NCI-H1092 (cell line): Measurements from ENCODE around the gene ZBTB7C.
"Not testable (repeated sequence)": the region's sequence is repeated elsewhere in the genome, so short reads cannot be mapped to it uniquely, and the experiment has no call there.

ENCODE experiments used
- DNase-seq: peaks from one replicate; lab custom pipeline; 2025; lab: John Stamatoyannopoulos, UW

The ZBTB7C gene

DNA sequence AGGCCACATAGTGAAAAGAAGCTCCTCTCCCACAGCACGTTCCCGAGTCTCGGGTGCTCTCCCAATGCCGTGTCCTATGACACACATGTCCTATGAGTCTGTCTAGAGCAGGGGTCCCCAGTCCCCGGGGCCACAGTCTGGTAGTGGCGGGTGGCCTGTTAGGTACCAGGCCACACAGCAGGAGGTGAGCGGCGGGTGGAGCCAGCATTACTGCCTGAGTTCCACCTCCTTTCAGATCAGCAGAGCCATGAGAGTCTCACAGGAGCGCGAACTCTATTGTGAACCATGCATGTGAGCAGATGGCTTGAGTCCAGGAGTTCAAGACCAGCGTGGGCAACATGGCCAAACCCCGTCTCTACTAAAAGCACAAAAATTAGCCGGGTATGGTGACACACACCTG lies 112.6 kb downstream of the ZBTB7C start:
- DNase-seq: no peak

DNA sequence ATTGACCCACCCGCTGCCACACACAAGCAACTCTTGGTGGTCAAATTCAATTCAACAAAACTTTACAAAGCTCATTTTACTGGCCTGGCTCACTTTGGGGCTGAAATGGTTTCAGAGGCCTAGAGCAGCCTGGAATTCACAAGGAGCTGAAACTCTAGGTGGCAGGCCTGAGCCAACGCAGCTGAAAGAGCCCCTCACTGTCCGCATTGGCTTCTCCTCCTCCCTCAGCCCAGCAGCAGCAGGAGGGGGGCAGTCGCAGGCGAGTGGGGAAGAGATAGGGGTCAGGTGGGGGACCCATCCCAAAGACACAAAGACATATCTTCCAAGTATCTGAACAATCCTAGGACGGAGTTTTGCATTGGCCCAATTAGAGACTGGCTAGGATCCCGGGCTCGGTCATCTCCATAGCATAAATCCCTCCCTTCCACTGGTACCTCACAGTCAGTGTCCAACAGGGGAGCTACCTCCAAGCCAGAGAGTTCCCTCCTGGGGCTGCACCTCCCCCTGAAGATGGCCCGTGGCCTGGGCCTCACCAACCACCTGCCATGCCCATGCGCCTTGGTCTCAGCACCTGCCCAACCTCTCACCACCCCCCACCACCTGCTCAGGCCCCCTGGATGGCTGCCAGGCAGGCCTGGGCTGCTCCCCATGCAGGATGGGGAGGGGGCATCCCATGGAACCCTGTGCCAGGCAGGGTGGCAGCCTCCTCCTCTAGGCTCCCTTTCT lies 113.4 kb downstream of the ZBTB7C start:
- DNase-seq: peak; percentile 58

DNA sequence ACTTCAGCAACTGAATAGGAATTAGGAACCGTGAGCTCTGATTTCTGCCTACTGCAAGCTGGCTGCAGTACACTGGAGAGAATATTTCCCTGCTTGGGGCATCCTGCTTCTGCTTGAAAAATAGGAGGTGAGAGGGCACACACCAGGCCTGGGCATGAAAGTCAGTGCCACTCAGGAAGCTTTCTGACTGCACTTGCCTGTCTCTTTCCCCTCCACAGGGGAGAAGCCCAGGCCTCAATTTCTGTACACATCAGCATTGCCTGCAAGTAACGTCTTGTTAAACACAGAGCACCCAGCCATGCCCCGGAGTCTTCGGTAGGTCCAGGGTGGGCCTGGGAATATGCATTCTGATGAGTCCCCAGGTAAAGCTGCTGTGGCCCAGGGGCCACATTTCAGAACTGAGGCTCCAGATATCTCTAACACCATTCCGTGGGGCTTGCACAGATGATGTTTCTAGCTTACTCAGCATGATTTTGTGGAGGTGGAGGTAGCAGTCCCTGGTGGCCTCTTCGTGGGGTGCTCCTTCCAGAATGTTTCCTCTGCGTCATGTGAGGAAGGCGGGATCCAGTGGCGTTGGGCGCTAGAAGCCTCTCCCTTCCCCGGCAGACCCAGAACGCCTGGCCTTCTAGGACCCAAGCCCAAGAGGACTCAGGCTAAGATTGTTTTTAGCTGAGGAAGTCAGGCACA lies 114.1 kb downstream of the ZBTB7C start:
- DNase-seq: no peak

DNA sequence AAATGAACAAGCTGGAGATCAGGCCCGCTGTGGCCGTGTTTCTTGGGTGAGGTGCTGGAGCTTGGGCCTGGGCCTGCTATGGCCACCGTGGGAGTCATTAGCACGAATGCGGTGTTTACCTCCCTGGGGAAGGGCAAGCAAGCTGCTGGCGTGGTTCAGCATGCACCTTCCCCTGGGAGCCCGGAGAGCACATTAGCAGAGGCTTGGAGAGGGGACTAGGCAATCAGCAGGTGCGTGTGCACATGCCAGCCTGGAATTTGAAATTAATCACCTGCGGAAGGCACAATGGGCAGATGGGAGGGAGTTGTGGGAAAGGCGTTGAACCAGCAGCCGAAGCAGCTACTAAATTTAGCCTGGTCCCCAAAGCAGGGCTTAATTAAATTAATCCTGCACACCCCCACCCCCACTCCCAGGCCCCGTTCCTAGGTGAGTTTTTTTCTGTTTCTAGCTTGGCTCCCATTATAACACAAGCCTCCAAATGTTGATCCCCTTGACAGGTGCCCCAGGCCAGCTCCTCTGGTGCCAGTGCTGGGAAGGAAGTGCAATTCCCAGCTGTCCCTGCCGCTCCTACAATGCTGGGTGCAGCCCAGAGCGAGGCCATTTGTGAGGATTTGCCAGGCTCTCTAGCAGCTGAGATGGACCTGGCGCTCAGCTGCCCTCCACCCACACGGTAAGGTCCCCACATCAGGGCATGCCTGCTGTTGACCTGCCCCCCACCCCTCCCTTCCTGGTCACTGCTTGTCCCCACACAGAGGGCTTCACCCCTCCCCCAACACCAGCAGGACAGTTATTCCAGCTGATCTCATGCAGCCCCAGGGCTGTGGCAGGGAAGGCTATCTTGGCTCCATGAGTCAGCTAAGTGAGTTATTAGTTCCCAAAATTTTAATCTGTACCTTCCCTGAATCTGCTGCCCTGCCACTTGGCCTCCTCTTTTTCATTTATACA lies 115.0 kb downstream of the ZBTB7C start:
- peak; percentile 98 for DNase-seq

DNA sequence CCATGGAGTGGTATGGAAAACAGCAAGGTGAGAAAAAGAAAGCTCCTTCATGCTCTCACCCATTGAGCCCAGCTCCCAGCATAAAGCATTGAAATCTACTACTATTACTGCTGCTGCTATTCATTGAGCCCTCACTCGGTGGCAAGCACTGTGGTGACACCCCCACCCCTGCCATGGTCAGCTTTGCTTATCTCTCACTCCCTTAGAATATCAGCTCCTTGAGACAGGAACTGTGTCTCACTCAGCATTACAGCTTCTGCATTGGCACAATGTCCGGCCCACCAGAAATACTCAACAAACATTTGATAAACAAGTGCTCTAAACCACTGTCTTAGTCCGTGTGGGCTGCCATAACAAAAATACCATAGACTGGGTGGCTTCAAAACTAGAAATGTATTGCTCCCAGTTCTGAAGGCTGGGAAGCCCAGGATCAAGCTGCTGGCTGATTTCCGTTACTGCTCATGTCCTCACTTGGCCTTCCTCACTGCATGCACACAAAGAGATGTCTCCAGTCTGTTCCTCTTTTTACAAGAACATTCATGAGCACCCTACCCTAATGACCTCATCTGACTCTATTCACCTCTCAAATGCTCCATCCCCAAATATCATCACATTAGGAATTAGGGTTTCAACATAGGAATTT lies 116.3 kb downstream of the ZBTB7C start:
- DNase-seq: no peak

DNA sequence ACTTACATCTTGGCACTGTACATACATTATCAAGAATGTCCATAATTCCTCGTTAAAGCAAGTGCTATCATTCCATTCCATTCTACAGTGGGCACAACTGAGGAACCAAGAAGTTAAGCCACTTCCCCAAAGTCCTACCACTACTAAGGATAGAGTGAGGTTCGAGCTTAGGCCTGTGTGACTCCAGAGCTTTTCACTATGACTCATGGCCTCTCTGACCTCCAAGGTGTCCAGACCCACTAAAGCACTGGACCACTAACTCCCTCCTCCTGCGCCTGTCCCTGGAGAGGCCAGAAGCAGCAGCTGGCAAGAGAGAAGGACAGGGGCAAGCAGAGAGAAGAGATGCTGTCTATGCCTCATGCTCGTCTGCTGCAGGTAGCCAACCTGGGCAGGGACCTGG lies 117.0 kb downstream of the ZBTB7C start:
- no peak for DNase-seq

DNA sequence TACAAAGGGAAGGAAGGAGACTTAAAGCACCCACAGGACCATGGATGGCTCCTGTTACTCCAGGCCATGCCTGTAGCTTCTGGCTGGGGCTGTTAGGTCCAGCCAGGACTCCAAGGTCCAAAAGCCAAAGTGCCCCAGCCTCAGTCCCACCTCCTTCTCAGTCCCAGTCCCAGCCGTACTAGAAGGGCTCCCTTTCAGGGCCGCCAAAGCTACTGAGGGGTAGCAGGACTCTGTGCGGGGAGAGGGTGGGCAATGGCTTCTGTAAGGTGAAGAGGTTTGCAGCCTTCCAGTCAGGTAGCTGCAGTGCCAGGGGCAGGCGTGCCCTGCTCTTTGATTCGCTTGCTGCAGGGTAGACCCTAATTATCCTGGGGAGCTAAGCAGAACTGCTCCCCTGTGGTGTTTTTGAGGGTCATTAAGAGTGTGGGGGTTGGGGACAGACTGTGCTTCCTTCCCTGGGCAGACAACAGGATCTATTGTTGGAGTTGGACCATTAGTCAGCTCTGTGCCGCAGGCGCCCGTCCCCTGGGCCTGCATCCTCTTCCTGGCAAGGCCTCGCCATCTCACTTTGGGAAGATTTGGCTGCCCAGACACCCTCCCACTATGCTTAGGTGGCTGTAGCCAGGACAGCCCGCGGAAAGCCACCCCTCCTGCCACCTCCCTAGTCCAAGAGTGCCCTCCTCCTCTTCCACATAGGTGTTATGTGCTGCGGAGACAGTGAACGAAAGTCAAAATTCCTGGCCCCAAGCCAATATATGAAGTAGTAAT lies 118.8 kb downstream of the ZBTB7C start:
- peak; percentile 89 for DNase-seq

DNA sequence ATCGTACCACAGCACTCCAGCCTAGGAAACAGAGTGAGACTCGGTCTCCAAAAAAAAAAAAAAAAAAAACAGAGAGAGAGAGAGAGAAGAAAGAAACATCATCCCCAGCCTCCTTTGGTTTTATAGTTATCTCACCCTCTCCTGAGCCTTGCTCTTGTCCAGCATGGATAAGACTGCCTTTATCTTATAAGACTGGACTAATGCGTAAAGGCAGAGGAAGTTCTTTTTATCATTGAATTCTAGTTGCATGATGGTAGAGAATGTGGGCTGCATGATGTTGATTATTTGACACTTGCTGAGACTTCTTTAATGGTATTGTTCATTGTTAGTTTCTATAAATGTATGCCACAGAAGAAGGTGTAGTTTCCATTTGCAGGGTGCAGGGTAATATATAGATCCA lies 124.4 kb downstream of the ZBTB7C start:
- no peak for DNase-seq

DNA sequence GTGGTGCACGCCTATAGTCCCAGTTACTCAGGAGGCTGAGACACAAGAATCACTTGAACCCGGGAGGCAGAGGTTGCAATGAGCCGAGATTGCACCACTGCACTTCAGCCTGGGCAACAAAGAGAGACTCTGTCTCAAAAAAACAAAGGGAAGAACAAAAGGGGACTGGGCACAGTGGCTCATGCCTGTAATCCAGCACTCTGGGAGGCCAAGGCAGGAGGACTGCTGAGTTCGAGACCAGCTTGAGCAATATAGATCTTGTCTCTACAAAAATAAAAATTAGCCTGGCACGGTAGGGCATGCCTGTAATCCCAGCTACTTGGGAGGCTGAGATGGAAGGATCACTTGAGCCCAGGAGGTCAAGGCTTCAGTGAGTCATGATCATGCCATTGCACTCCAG lies 125.2 kb downstream of the ZBTB7C start:
- not testable (repeated sequence) for DNase-seq

DNA sequence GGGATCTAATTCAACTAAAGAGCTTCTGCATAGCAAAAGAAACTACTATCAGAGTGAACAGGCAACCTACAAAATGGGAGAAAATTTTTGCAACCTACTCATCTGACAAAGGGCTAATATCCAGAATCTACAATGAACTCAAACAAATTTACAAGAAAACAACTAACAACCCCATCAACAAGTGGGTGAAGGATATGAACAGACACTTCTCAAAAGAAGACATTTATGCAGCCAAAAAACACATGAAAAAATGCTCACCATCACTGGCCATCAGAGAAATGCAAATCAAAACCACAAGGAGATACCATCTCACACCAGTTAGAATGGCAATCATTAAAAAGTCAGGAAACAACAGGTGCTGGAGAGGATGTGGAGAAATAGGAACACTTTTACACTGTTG lies 127.7 kb downstream of the ZBTB7C start:
- not testable (repeated sequence) for DNase-seq

DNA sequence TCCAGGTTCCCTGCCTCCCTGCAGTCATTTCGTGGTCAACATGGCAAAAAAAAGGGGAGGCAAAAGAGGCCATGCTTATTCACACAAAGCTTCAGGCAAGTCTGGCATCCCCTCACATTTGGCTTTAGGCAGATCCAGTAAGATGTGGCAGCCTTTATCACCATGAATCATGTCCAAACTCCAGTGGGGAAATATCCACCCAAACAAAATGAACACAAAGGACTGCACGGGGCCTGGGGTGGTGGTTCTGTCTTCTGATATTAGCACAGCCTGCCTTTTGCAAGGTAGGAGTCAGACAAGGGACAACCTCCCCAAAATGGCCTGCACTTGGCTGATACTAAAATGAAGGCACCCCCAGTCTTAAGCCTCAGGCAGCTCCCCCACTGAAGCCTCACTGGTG lies 129.9 kb downstream of the ZBTB7C start:
- DNase-seq: no peak

DNA sequence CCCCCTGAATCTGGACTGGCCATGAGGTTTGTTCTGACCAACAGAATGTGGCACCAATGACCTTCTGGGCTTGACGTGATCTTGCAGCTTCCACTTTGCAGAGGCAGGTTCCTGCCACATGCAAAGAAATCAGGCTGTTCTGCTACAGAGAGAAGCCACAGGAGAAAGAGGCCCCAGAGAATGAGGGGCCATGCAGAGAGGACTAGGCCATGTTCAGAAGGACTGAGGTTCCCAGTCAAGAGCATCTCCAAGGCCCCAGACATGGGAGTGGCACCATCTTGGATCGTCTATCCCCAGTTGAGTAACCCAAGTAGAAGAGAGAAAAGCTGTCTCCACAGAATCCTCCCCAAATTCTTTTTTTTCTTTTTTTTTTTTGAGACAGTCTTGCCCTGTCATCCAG lies 131.1 kb downstream of the ZBTB7C start:
- DNase-seq: no peak

DNA sequence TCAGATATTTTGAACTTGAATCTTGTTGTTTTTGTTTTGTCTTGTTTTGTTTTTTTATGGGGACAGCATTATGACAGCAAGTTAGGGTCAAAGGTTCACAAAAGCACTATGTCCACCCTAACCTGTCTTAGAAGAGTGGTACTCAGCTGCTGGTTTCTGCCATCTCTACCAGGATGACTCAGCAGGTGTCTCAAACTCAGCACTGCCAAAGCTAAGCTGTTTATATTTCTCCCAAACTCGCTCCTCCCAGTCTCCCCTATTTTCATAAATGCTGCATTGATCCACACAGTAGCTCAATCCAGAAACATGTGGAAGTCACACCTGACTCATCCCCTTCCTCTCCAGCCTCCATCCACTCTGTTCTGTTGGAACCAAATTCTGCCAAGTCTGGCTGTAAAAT lies 134.9 kb downstream of the ZBTB7C start:
- DNase-seq: no peak

DNA sequence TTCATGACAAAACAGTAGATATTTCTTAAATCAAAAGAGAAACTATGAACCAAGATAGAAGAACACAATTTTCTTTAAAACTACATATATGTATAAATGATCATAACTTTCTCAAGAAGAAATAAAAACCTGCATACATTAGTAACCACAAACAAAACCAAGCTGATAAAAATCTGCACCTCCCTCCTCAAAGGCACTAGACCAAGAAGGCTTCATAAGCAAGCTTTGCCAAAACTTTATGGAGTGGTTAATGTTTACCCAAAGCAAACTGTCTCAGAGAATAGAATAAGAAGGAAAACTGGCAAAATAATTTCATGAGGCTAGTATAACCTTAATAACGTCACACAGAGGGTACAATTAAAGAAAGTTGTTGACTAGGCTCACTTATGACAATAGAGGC lies 138.3 kb downstream of the ZBTB7C start:
- DNase-seq: no peak

DNA sequence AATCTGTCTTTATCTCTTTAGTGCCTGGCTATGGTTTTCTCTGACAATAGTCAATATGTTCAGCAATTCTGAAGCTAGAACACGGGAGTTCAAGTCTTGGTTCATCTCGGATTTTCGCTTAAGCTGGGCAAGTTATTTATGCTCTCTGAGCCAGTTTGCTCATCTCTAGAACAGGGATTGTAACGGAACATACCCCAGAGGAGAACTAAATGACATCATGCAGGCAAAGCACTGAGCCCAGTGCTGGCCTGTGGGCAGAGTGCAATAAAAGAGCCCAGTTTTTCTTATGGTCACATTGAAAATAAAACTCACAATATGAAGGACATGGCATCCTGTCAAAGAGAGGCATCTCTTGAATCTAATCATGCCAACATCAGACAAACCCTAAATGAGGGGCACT lies 143.9 kb downstream of the ZBTB7C start:
- no peak for DNase-seq

DNA sequence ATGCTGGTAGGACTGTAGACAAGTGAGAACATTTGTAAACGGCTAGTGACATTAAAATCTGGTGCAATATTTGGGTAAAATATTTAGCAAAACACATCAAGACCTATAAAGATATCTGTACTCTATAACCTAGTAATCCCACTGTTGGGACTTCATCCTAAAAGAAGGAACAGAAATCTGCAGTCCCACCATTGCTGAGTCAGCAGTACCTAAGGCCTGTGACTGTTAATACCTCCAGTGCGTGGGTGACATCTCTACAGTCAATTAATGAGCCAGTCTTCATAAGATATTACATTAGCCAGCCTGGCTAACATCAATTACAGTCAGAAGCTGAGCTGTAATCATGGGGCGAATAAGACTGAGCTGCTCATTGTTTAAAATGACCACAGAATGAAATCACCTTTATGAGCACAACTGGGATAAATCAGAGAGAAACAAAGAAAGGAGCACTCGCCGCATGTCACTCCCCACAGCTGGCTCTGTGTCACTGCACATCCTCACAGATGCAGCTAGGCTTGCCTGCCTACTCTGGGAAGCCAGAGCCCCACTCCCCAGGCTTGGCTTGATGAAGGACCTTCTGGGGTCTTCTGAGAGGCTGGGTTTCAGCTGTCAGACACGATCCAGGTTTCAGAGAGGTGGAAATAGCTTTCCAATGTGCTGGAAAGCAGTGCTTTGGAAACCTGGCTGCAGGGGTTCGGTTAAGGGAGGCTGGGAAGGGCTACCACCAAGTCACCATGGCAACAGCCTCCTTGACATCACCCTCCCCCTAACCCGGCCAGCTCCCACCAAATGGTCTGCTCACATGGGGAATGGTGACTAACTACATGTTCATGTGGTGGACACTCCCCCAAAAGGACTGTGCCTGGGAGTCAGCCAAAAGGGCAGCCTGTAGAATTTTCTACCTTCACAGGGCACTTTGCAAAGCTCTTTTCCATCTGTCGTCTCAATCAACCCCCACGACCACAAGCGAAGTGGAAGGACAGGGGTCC lies 145.0 kb downstream of the ZBTB7C start:
- no peak for DNase-seq

DNA sequence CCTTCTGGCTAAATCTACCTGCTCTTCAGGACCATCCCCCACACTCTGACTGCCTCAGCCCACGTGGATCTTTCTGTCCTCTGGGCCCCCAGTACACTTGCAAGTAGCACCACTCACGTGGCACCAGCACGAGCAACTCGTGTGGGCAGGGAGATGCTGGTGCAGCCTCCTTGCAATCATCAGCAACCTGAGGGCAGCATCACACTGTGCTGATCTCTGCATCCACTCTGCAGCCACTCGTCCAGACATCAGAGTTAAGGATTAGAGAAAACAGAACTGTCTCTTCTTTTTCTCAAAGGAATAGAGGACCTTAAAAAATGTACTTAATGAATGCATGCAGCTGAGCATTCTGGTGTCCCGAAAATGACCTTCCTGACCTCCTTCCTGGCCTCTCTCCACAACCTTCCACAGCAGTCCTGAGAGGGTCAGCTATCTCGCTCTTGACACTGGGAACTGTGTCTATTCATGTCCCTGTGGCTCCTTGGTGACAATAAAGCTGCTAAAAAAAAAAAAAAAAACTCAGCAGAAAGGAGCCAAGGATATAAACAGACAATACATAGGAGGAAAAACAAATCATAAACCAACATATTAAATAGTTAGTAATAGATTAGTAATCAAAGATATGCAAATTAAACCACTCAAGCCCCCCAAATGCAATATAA lies 145.9 kb downstream of the ZBTB7C start:
- no peak for DNase-seq

DNA sequence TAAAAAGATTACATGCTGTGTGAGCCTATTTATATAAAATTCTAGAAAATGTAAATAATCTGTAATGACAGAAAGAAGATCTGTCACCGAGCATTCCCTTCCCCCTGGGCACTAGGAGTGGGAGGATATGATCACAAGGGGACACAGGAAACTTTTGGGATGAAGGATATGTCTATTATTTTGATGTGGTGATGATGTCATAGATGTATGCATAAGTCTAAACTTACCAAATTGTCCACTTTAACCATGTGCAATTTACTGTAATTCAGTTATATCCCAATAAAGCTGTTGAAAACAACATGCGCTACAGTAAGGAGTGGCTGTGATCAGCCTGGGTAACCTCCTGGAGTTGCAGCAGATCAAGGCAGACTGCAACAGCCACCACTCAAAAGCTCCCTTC lies 148.9 kb downstream of the ZBTB7C start:
- no peak for DNase-seq

DNA sequence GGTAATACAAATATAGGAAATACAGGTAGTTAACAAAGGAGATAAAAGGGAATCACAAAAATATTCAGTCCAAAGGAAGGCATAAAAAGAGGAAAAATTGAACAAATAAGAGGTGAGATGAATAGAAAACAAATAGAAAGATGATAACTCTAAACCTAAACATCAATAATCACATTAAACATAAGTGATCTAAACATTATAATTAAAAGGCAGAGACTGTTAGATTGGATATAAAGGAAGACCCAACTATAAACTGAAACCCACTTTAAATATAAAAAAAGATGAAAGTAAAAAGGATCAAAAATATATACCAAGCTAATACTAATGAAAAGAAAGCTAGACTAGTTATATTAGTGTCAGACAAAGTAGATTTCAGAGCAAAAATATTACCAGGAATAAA lies 152.3 kb downstream of the ZBTB7C start:
- DNase-seq: no peak
